ENCODE measurements around the gene GPR18.

GPR18 gene, protein sequence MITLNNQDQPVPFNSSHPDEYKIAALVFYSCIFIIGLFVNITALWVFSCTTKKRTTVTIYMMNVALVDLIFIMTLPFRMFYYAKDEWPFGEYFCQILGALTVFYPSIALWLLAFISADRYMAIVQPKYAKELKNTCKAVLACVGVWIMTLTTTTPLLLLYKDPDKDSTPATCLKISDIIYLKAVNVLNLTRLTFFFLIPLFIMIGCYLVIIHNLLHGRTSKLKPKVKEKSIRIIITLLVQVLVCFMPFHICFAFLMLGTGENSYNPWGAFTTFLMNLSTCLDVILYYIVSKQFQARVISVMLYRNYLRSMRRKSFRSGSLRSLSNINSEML

GRCh38 chr13:99258210-99258860, at the start of gene GPR18:
Gene GPR18 (minus strand): TSS chr13:99258379. CDS start chr13:99255872, 2,507 bp downstream.
- no peak for DNase-seq

- no peak for DNase-seq
Measured at GRCh38 chr13:99307648-99308339, 49.6 kb upstream of the GPR18 start.

DNA sequence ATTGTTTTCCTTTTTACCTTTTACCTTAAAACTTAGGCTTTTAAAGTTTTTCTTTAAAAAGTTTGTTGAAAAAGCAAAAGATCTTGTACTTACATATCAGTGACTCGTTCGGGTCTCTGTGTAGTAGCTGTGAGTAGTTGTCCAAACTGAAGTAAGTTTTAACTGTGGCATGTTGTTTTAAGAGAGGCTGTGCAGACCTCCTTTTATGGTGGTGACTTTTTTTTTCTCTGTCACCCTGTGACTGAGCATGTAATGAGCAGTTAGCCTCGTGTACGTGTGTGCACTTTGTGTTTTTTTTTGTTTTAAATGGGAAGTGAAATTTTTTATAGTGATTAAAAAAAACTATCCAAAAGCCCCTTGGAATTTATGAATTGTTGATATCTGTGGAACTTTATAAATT, 49.1 kb upstream of the GPR18 start, which contains the start of gene GPR183:
TSS of gene GPR183 (minus strand) at position 153 of the 400 bp plus-strand sequence. CDS start 11,254 bp downstream, outside the sequence.
- no peak for DNase-seq

- DNase-seq, result no peak
Measured at GRCh38 chr13:99305566-99305965, 47.4 kb upstream of the GPR18 start.

GRCh38 chr13:99305158-99305557, 47.0 kb upstream of the GPR18 start:
- no peak for DNase-seq

- no peak for DNase-seq
Measured at GRCh38 chr13:99304541-99304940, 46.4 kb upstream of the GPR18 start.

DNA sequence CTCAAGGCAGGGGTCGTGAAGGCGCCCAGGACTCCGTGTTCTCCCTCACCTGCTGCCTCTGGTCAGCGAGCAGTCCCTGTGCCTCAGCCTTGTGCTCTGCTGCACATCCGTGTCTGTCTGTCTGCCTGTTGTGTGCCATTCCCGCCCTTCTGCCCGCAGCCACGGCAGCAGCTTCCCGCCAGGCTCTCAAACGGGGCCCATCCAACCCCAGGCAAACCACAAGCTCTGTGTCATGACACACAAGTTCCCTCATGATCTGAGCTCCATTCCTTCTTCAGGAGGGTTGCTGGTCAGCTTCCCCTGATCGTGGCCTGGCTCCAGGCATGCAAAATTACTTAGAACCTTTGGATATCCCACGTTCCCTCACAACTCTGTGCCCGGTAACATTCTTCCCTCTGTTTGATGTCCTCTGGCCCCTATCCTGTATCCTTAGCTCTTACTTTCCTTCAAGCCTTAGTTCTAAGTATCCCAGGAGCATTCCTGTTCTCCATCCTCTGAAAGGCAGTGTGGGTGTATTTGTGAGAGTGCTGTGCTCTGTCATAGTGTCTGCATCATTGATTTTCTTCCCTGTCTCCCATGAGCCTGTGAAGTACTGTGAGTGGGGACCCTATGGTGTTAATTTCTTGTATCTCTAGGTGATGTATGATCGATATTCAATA, 45.8 kb upstream of the GPR18 start:
- DNase-seq, result no peak

- no peak for DNase-seq
Measured at GRCh38 chr13:99302637-99303505, 44.7 kb upstream of the GPR18 start.

GRCh38 chr13:99301913-99302636, 43.9 kb upstream of the GPR18 start:
- DNase-seq, result no peak

- no peak for DNase-seq
Measured at GRCh38 chr13:99301056-99301838, 43.1 kb upstream of the GPR18 start.

DNA sequence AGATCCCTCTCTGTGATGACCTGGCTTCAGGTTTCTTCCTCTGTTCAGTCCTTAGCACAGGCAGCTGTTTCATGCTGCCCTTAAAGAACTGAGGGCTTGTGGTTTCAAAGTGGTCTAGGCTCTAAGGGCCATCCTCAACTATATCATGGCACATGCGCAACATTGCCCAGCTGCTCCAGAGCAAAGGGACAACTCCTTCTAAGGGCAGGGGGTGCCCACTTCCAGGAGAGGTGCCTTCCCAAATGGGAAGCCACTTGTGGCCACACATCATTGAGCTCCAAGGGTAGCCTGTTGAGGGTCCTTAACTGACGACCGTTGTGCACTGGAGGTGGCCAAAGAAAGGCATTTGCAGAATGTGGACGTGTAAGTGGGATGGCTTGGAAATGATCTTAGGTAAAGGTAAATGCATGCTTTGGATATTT, 41.8 kb upstream of the GPR18 start:
- no peak for DNase-seq

DNA sequence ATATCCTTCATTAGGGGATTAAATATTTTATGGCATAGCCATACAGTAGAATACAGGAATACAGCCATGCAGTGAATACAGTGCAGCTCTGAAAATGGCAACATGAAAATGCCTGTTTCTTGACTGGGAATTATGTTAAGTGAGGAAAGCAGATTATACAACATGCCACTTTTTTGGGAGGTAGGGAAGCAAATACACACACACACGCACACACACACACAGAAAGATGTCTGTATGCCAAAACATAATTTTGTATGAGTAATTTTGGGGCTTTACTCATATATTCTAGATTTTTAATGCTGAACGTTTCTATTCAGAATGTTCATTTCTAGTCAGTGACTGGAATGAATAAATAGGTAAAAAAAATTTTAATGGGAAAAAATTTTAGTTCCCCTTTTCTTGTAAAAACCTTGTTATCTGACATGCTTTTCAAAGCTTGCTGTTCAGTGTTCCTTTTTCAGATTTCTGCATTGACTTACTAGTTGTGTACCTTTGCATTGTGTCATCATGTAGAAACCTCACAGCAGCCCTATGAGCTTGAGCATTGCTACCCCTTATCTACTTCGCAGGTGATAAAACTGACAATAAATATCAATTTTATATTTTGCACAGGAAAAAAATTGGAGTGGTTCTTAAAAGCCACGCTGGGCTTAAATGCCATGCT, 41.2 kb upstream of the GPR18 start:
- no peak for DNase-seq

DNA sequence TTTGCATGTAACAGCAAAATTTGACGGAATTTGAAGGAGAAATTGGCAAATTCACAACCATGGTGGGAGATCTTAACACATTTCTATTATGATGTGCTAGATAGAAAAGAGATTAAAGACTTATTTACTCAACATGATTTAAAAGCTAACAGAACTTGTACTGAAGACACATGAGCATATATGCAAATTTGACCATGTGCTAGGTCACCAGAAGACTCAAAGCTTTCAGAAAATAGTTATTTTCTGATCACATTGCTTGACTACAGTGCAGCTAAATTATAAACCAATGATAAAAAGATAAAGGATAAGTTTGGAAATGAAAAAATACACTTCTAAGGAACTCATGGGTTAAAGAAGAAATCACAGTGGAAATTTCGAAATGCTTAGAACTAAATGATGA, 39.9 kb upstream of the GPR18 start:
- DNase-seq, result no peak

GRCh38 chr13:99297331-99297730, 39.2 kb upstream of the GPR18 start:
- DNase-seq, result no peak

DNA sequence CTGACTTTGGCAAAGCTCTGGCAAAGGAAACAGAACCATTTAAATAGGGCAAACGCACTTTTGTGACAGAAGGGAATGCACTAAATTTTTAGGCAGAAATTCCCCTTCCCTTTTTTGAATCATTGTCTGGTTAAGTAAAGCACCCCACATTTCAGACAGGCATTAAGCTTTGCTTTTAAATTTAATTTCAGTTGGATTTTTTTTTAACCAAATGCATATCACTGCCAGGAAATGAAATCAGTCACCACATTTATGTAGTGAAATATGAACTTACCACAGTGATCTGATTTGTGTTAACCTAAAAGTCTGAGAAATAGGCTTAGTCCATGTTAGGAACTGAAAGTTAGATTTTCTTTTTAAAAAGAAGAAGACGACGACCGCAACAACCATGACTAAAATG, 38.2 kb upstream of the GPR18 start:
- no peak for DNase-seq

GRCh38 chr13:99295488-99296252, 37.5 kb upstream of the GPR18 start:
- no peak for DNase-seq

DNA sequence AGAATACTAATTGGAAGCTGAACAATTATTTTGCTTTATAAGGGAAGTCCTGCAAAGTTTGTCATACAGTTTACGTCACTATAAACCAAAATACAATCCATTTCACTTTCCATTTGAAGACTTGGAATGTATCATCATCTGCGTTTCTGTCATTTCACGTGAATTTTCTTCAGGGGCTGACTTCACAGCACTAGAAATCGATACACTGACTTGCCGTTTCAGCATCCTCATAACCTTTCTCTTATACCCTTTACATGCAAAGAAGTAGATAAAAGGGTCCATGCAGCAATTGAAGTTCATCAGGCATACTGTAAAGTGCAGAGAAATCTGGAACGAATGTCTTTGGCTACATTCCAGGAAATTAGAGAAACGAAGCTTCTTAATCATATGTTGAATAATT, 36.8 kb upstream of the GPR18 start:
- DNase-seq, result no peak

DNA sequence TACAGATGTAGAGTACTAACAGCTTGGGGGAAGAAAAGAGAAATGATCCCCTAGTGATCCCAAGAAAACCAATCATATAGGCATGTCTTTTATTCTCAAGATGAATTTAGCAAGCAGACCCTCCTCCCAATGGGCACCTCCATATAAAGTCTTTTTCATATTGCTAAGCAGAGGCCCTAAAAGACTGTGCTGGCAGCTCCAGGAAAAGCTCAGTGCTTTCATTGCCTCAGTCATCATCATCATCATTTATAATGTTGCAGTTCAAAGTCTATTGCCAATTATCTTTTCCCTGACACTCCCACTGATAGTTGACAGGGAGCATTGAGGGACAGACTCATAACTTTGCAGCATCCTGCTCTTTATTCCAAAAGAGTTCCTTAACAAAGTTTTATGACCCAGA, 36.0 kb upstream of the GPR18 start:
- DNase-seq, result no peak

GRCh38 chr13:99293178-99293577, 35.0 kb upstream of the GPR18 start:
- DNase-seq, result no peak

All from retina (tissue), 1 donor.